Lower leg skin (tissue), 4 donors: ENCODE measurements around the gene VTI1A. TPM values are rescaled to one million over a fixed set of nuclear protein-coding genes. Genes with fewer than 3 reads are reported as not detected.

Experiments used
- DNase-seq, 2 donors: peaks; one replicate each; pipeline ENCODE4 v3.0.0-alpha.2; 2019; ENCODE audit warnings: low spot score in 2 of 2
- H3K4me3 ChIP-seq: fragments of 200-600 bp; sonication (generic); 2 replicates; pipeline ENCODE4 v1.5.1; 2017; ENCODE audit warnings: mild to moderate bottlenecking, low read depth; ENCODE audit not compliant: poor library complexity, severe bottlenecking
- CTCF ChIP-seq, 3 donors: fragments of 450-650 bp; IDR thresholded peaks; one replicate each; pipeline ENCODE4 v1.5.1; 2016; ENCODE audit warnings: antibody characterized with exemption in 3 of 3, mild to moderate bottlenecking in 3 of 3, moderate library complexity in 2 of 3
- POLR2A ChIP-seq, 2 donors: fragments of 450-650 bp; IDR thresholded peaks; one replicate each; pipeline ENCODE4 v1.6.1; 2016 to 2017; ENCODE audit warnings: antibody characterized with exemption in 2 of 2, mild to moderate bottlenecking in 1 of 2, moderate library complexity in 1 of 2
- WGBS, 2 donors: methylation state at CpG; one replicate each; pipeline ENCODE4 v1.1.5; 2018; 5-methylcytosine and 5-hydroxymethylcytosine counted together
- intact Hi-C: fragments of 100-400 bp; cut with DNase I; formaldehyde crosslinking; loops from one replicate; pipeline ENCODE4 v1.15.0; 2023; ENCODE audit warnings: low total_unique reads
- total RNA-seq, 4 donors: library from RNA; depleted of rRNA; stranded (reverse); fragments of >200 nt; gene quantifications; one replicate each; pipeline ENCODE4 v1.1.0, GENCODE V29; 2016

VTI1A gene
- total RNA-seq, 4 donors from 2014 or later = 30.8 to 85.7 (median 35.6) TPM

GRCh38 chr10:112732277-112732921 is 285.4 kb downstream of the VTI1A start:
- TF ChIP-seq CTCF (IDR thresholded peaks at IDR 0.05) (no peak), POLR2A (IDR thresholded peaks at IDR 0.05) (no peak)
- intact Hi-C loops = no loop called here
- no peak overlapping the region for H3K4me3 ChIP-seq
- no peak for DNase-seq
- WGBS, 2 donors = 41 to 58% methylated on average over 3 of the region's 3 CpGs

GRCh38 chr10:112735041-112735695 is 288.2 kb downstream of the VTI1A start:
- WGBS, 2 donors = 53 to 59% methylated on average over 4 of the region's 4 CpGs
- H3K4me3 ChIP-seq = no peak overlapping the region
- TF ChIP-seq POLR2A (IDR thresholded peaks at IDR 0.05) = no peak
- TF ChIP-seq CTCF (IDR thresholded peaks at IDR 0.05) = no peak
- no peak for DNase-seq
- intact Hi-C loops = no loop called here

GRCh38 chr10:112738606-112739591 is 291.9 kb downstream of the VTI1A start:
- intact Hi-C loops = no loop called here
- DNase-seq = no peak

DNA sequence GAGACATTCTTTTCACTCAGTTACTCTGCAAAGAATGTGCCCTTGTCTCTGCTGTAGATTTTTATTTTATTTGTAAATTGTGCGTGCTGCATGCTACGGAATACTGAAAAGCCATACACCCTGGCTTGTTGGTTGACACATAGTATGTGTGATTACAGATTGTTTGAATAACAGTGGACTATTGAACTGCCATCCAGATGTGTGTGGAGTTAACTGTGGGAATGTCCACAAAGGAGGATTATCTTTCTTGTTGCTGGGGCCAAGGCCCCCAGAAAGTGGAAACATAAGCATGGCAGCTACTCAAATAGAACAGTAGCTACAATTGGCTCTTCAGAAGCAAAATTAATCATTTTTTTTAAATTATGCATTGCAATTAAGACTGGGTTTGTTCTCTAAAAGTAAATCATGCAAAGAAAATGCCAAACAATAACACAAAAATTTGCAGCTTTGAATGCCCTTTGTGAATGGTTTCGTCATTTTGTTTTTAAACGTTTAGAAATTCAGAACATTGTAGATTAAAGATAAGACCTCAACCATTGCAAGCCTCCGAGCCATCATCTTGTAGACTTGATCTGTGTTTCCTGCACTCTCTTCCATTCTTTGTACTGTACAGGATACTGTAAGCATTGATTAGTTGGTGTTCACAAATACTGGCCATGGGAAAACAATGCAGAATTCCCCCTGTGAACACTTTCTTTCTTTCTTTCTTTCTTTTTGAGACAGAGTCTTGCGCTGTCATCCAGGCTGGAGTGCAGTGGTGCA is 292.8 kb downstream of the VTI1A start:
- H3K4me3 ChIP-seq = no peak overlapping the region
- no peak for TF ChIP-seq CTCF (IDR thresholded peaks at IDR 0.05)
- no peak for TF ChIP-seq POLR2A (IDR thresholded peaks at IDR 0.05)
- WGBS, 2 donors = 68 to 85% methylated on average over 5 to 6 of the region's 6 CpGs
- intact Hi-C loops = no loop called here
- DNase-seq = no peak

More at GRCh38 chr10:112738606-112739591, 291.9 kb downstream of the VTI1A start:
- TF ChIP-seq POLR2A (IDR thresholded peaks at IDR 0.05) (no peak), CTCF (IDR thresholded peaks at IDR 0.05) (no peak)
- 90 to 94% methylated on average over 11 of the region's 11 CpGs for WGBS, 2 donors
- H3K4me3 ChIP-seq = no peak overlapping the region

- 38 to 42% methylated on average over 3 of the region's 3 CpGs for WGBS, 2 donors
- no peak overlapping the region for H3K4me3 ChIP-seq
- intact Hi-C loops = no loop called here
Measured at GRCh38 chr10:112741830-112742402, 294.9 kb downstream of the VTI1A start.

More at GRCh38 chr10:112741830-112742402, 294.9 kb downstream of the VTI1A start:
- TF ChIP-seq CTCF (IDR thresholded peaks at IDR 0.05) (no peak), POLR2A (IDR thresholded peaks at IDR 0.05) (no peak)
- DNase-seq = no peak
